Tibial artery (tissue), 4 donors: ENCODE measurements around the gene RABGAP1L.
"Not testable (repeated sequence)": the region's sequence is repeated elsewhere in the genome, so short reads cannot be mapped to it uniquely, and the experiment has no call there.

Experiments used
- DNase-seq, 2 donors: peaks; one replicate each; pipeline ENCODE4 v3.0.0-alpha.2; 2019
- H3K27ac ChIP-seq, 2 donors: fragments of 200-600 bp; sonication (generic) in 1 of 2; 1 replicate in 1 of 2; 2 replicates in 1 of 2; pipeline ENCODE4 v1.5.1; 2018 to 2019; ENCODE audit warnings: mild to moderate bottlenecking in 1 of 2
- H3K27me3 ChIP-seq, 2 donors: fragments of 200-600 bp; sonication (generic) in 1 of 2; one replicate each; pipeline versions ENCODE4 v1.5.1 to v1.6.0; 2016 to 2019
- H3K36me3 ChIP-seq, 3 donors: fragments of 200-600 bp; sonication (generic) in 2 of 3; one replicate each; pipeline ENCODE4 v1.5.1; 2016 to 2019; ENCODE audit warnings: mild to moderate bottlenecking in 2 of 3
- H3K4me1 ChIP-seq, 4 donors: fragments of 200-600 bp; sonication (generic) in 2 of 4; 1 replicate in 3 of 4; 2 replicates in 1 of 4; pipeline ENCODE4 v1.5.1; 2016 to 2019
- H3K4me3 ChIP-seq, 2 donors: fragments of 200-600 bp; sonication (generic) in 1 of 2; 1 replicate in 1 of 2; 2 replicates in 1 of 2; pipeline ENCODE4 v1.5.1; 2018 to 2019; ENCODE audit warnings: mild to moderate bottlenecking in 2 of 2
- H3K9me3 ChIP-seq, 3 donors: fragments of 200-600 bp; sonication (generic) in 1 of 3; one replicate each; pipeline ENCODE4 v1.5.1; 2016 to 2019
- CTCF ChIP-seq, 2 experiments: fragments of 200-600 bp in 1 of 2; fragments of 450-650 bp in 1 of 2; IDR thresholded peaks; one replicate each; pipeline ENCODE4 v1.5.1; 2017 to 2019; ENCODE audit warnings: antibody characterized with exemption in 2 of 2, mild to moderate bottlenecking in 1 of 2, moderate library complexity in 1 of 2
- intact Hi-C: fragments of 100-400 bp; cut with DNase I; formaldehyde crosslinking; loops from one replicate; pipeline ENCODE4 v1.15.0; 2023; ENCODE audit warnings: low total_unique reads

RABGAP1L gene

GRCh38 chr1:174224641-174225040 is 65.3 kb downstream of the RABGAP1L start:
- intact Hi-C loops = no loop called here
- TF ChIP-seq CTCF (IDR thresholded peaks at IDR 0.05) = no peak
- no peak for DNase-seq
- Histone ChIP-seq H3K4me3 (no peak overlapping the region), H3K4me1 (no peaks in the 10 kb centered on the region), H3K9me3 (no peaks in the 10 kb centered on the region), H3K27ac (no peak overlapping the region), H3K27me3 (no peaks in the 10 kb centered on the region), H3K36me3 (peaks cover 5 to 14% (median 9%) of the 10 kb centered on the region in 3 donors)

DNA sequence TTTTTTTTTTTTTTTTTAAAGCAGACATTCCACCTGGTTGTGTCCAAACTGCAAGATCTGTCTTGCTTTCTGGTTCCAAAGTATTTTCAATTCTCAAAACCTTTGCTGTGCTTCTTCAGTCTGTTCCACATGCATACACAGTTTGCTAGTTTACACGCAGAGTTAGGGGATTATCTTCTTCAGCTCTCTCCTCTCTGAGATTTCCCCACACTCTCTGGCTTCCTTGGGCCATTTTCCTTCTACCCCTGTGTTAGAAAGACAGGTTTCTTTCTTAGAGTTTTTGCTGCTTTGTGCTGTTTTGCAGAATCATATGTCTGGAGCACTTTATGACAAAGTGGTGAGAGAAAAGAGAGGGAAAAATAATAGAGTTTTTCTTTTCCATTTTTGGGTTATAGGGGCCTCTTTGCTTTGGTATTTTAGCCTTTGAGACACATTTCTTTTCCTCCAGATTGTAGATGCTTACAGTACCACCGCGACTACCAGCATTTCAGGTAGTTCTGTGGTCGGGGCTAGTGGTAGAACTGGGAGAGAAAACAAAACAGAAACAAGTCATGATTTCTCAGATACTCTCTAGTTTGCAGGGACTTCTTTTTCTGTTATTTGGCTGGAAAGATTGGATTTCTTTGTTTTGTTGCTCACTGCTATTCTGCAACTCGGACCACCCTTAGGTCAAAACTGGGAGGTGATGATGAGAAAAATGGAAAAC is 66.3 kb downstream of the RABGAP1L start:
- DNase-seq = no peak
- H3K4me1 ChIP-seq = no peaks in the 10 kb centered on the region
- intact Hi-C loops = no loop called here
- TF ChIP-seq CTCF (IDR thresholded peaks at IDR 0.05) = no peak
- no peaks in the 10 kb centered on the region for H3K27me3 ChIP-seq
- H3K27ac ChIP-seq = no peak overlapping the region
- H3K4me3 ChIP-seq = no peak overlapping the region
- no peaks in the 10 kb centered on the region for H3K9me3 ChIP-seq
- peaks cover 5 to 14% (median 9%) of the 10 kb centered on the region in 3 donors for H3K36me3 ChIP-seq

GRCh38 chr1:174230399-174230798 is 71.1 kb downstream of the RABGAP1L start:
- H3K27me3 ChIP-seq = no peaks in the 10 kb centered on the region
- peaks cover 5 to 16% (median 16%) of the 10 kb centered on the region in 3 donors for H3K36me3 ChIP-seq
- DNase-seq = no peak
- intact Hi-C loops = no loop called here
- H3K27ac ChIP-seq = no peak overlapping the region
- no peaks in the 10 kb centered on the region for H3K4me1 ChIP-seq
- H3K9me3 ChIP-seq = no peaks in the 10 kb centered on the region
- TF ChIP-seq CTCF (IDR thresholded peaks at IDR 0.05) = no peak
- no peak overlapping the region for H3K4me3 ChIP-seq

DNA sequence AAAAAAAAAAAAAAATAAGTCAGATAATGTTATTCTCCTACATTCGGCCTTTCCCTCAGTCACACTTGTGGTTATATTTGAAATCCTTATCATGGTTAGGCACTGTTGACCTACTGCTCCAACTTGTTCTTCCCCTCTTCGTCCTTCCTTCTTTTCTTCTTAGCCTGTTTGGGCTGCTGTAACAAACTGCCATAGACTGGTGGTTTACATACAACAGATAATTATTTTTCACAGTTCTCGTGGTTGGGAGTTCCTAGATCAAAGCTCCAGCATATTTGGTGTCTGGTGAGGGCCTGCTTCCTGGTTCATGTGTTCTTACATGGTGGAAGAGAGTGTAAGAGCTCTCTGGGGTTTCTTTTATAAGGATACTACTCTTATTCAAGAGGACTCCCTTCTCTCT is 73.4 kb downstream of the RABGAP1L start:
- Histone ChIP-seq H3K4me1 (no peaks in the 10 kb centered on the region), H3K36me3 (peaks cover 5 to 16% (median 16%) of the 10 kb centered on the region in 3 donors), H3K27me3 (no peaks in the 10 kb centered on the region), H3K9me3 (no peaks in the 10 kb centered on the region), H3K27ac (no peak overlapping the region), H3K4me3 (no peak overlapping the region)
- intact Hi-C loops = no loop called here
- TF ChIP-seq CTCF (IDR thresholded peaks at IDR 0.05) = no peak
- no peak for DNase-seq

DNA sequence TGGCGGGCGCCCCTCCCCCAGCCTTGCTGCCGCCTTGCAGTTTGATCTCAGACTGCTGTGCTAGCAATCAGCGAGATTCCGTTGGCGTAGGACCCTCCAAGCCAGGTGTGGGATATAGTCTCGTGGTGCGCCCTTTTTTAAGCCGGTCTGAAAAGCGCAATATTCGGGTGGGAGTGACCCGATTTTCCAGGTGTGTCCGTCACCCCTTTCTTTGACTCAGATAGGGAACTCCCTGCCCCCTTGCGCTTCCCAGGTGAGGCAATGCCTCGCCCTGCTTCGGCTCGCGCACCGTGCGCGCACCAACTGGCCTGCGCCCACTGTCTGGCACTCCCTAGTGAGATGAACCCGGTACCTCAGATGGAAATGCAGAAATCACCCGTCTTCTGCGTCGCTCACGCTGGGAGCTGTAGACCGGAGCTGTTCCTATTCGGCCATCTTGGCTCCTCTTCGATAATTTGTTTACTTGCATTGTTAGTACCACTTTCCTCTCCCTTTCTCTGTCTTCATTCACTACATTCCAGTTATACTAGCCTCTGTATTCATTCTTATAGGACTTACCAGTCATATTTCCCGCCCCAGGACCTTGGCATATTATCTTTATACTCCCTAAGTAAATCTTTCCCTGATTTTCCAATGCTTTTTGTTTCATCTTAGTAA is 79.7 kb downstream of the RABGAP1L start:
- H3K27me3 ChIP-seq, H3K4me3 ChIP-seq, H3K27ac ChIP-seq, H3K4me1 ChIP-seq, H3K9me3 ChIP-seq, intact Hi-C loops, DNase-seq: not testable (repeated sequence)
- H3K36me3 ChIP-seq = peaks cover 0 to 13% (median under 1%) of the 10 kb centered on the region in 3 donors

DNA sequence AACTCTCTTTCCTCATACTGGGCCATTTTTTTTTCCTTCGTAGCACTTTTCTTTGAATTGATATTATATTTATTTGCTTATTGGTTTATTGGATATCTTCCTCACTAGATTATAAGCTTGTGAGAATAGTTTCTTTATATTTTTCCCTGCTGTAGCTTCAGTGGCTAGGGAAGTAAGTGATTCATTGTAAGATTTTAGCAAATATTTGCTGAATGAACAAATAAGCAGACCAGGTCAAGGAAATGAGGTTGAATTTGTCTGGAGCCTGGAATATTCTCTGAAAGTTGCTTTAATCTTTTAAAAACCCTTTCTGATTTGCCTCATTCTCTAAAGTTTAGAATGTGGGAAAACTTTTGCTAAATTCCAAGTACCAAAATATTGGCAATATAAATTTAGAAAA is 80.2 kb downstream of the RABGAP1L start:
- no peaks in the 10 kb centered on the region for H3K4me1 ChIP-seq
- TF ChIP-seq CTCF (IDR thresholded peaks at IDR 0.05) = no peak
- H3K9me3 ChIP-seq = no peaks in the 10 kb centered on the region
- H3K27me3 ChIP-seq = no peaks in the 10 kb centered on the region
- no peak overlapping the region for H3K27ac ChIP-seq
- DNase-seq = no peak
- no peak overlapping the region for H3K4me3 ChIP-seq
- H3K36me3 ChIP-seq = peaks cover 0 to 19% (median 6%) of the 10 kb centered on the region in 3 donors
- intact Hi-C loops = no loop called here
